Left colon (tissue), 2 donors: ENCODE data around the gene ABHD17C. TPM values are rescaled to one million over a fixed set of nuclear protein-coding genes. Genes with fewer than 3 reads are reported as not detected.
A peak's percentile ranks its signal among the peaks of the same experiment; 100 is the strongest.

ENCODE experiments used
- ATAC-seq: fragments of 200-7000 bp; cut with Tn5 transposase; one replicate; pipeline ENCODE4 v1.9.1; 2020; ENCODE audit warnings: mild to moderate bottlenecking, moderate library complexity
- DNase-seq, 2 donors: peaks; one replicate each; pipeline ENCODE4 v3.0.0-alpha.2; 2020
- intact Hi-C, 2 donors: fragments of 100-400 bp; cut with DNase I in 1 of 2; cut with micrococcal nuclease in 1 of 2; formaldehyde crosslinking; loops; one replicate each; pipeline versions ENCODE4 v1.11.2 to v1.14.0; 2022; cut with DNase I, micrococcal nuclease
- total RNA-seq, 2 donors: library from RNA; stranded (reverse); fragmentation: NEBNext Ultra II Directional; extraction: Animal tissue kit (Norgen Biotek cat#: 25700); gene quantifications; one replicate each; pipeline ENCODE4 v1.2.1, GENCODE V29; 2021
- donor health status: DM: no; HTN: no; CAD: no.
- donor health status: DM: yes; HTN: yes; CAD: no.

ABHD17C gene
- total RNA-seq, 2 donors from 2014 or later = 151 to 160 TPM

DNA sequence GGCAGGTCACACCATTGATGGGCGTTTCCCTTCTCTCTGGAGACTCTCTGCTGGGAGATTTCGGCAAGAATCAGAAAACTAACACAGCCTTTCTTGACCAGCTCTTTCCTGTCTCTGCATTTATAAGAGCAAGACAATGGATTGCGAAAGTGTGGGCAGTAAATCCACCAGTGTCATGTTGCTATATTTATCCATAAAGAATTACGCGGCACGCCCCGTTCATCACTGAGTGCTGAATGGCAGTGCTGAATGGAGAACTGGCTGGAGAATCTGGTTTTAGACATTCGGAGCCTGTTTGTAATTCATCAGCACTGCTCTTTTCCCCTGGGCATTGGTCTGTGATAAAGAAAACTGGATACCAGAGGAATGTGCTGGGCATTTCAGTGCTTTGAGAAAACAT is 82.0 kb downstream of the ABHD17C start:
- DNase-seq = peak; percentile 60 to 66
- intact Hi-C loops = loop anchor here in 1 of 2 donors (5.0 kb wide), 2 partner anchors 210 to 320 kb away; no protein-coding TSS in a partner anchor
- peak; percentile 68 for ATAC-seq

DNA sequence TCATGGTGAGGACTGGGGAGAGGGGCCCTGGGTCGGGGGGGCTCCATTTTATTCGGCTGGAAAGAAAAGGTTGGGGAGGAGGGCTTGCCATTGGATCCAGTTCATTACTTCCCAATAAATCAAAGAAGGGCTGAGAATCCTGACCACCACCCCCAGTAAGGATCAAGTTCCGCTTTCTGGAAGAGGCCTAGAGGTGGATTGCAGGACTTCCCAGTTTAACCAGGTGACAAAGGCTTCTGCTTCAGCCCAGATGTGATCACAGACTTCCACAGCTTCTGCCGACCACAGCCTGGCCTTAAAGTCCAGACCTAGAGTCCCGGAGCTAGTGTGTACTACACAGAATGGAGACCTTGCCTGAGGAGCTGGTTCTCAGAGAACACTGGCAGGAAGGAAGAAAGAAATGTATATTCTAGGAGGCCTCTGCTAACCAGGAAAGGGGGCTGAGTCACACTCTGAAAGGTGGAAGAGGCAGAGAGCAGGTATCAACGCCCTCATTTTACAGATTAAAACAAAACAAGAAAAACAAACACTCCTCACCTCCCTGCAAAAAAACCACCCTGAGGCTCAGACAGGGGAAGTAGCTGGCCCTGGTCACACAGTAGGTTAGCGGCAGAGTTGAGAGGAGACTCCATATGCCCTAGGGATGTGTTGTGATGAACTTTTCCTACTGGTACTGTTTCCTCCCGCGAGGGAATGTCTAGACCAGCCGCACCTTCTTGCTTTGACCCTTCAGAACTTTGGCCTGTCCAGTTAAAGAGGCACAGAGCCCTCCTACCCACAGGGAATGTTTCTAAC is 82.9 kb downstream of the ABHD17C start:
- DNase-seq (no peak), ATAC-seq (peak; percentile 7)
- intact Hi-C loops = loop anchor here in 1 of 2 donors (5.0 kb wide), 2 partner anchors 211 to 321 kb away; no protein-coding TSS in a partner anchor

DNA sequence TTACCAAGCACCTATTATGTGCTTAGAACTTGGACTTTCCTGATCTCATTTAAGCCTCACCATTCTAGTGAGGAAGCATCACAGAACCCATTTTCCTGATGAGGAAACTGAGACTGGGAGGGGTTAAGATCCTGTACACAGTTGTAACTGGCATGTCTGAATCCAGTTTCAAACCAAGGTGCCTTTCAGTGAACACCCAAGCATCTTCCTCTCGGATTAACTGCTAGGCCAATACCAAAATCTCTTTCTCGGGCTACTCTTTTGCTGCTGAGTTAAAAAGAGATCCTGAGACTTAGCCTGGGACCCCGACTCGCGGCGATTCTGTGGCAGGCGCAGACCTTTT is 83.5 kb downstream of the ABHD17C start:
- intact Hi-C loops = loop anchor here in 1 of 2 donors (5.0 kb wide), 2 partner anchors 211 to 321 kb away; no protein-coding TSS in a partner anchor
- no peak for ATAC-seq
- DNase-seq = no peak

DNA sequence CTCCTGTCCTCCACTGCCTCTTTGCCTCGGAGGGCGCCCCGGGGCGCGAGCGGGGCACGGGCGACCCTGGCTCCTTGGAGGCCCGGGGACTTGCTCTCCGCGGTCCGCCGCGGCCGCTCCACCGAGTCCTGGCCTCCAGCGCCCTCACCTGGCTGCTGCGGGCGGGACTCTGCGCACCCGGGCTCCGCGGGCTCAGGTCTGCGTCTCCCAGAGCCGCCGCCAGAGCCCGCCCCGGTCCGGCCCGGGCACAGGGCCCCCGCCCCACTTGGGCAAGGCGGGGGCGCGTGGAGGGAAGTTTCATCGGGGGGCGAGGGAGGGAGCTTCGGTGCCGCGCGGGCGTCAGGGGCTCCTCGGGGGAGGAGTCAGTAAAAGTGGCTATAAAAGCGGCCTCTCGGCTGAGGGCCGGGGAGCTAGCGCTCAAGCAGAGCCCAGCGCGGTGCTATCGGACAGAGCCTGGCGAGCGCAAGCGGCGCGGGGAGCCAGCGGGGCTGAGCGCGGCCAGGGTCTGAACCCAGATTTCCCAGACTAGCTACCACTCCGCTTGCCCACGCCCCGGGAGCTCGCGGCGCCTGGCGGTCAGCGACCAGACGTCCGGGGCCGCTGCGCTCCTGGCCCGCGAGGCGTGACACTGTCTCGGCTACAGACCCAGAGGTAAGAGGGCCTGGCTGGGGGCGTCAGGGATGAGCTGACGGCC is 84.0 kb downstream of the ABHD17C start, which contains the start of gene CEMIP:
Gene CEMIP, plus strand, starts transcription at position 407 of the 694 bp plus-strand sequence. CDS start 94,510 bp downstream, outside the sequence.
- ATAC-seq (peak; percentile 78), DNase-seq (peak; percentile 52 to 82)
- intact Hi-C loops = loop anchor here in 1 of 2 donors (5.0 kb wide), 2 partner anchors 212 to 322 kb away; no protein-coding TSS in a partner anchor

DNA sequence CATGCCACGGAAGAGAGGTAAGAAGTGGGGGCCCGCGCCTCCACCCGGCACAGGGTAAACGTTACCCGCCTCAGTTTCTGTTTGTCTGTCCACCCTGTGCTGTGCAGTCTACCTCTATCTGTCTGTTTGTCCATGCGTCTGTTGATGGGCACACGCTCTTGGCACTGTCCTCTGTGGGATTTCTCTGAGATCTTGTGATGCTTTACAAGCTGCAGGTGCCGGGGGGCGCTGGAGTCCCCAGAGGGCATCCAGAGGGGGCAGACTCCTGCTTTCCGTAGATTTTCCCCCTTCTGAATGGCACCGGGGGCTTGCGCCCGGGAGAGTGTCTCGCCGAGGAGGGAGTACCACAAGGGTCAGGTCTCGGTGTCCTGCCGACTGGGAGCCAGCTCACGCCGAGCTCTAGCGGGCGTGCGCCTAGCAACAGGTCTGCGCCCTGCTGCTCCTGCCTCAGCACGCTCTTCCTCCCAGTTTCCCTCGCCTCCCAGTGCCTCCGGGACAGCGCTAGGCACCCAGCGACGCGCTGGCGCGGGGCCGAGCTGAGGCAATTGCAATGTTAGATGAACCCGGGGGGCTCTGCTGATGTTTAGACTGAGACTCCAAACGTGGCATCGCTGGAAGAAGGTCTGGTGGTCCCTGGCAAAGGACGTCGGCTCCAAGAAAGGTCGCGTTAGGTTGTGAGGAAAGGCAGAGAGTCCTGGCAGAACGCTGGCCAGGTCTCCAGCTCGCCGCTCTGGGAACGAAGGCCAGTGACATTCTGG is 84.7 kb downstream of the ABHD17C start:
- DNase-seq (peak; percentile 29 to 41), ATAC-seq (peak; percentile 32)
- intact Hi-C loops = loop anchor here (5.0 to 10.0 kb wide), 4 partner anchors 185 to 325 kb away; no protein-coding TSS in a partner anchor

DNA sequence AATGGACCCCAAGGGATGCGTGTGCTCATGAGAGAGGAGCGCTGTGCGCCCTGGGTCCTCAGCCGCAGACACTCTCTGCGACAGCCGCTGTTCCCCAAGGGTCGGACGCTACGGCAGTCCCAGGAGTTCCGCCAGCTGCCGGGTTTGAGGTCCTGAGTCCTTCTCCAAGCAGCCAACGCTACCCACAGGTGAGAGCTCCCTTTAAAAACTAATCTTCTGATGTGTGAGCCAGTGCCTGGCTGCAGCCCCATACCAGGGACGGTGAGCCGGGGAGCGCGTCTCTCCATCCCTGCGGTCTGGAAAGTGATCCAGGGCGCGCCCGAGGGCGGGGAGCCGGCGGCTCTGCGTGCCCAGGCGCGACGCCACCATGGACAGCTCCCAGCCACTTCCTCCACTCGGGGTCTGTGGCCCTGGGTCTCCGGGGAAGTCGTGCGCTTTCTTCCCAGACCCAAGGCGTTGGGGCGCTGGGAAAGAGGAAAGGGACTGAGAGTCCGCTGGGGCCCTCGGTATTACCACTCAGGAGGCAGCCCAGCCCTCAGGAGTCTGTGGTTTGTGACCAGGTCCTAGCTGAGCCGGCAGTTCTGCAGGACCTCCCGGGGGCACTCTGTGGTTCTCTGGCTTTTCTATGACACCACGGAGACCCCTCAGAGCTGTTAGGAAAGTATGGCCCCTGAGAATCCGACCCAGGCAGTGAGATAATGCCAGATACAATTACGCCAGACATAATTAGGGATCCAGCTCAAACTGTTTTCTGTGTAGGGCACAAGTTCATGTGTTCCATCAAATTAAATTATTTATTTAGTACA is 85.5 kb downstream of the ABHD17C start:
- intact Hi-C loops = loop anchor here (10.0 kb wide), 2 partner anchors 184 to 326 kb away; no protein-coding TSS in a partner anchor
- ATAC-seq (peak; percentile 37), DNase-seq (peak; percentile 35 to 81)

DNA sequence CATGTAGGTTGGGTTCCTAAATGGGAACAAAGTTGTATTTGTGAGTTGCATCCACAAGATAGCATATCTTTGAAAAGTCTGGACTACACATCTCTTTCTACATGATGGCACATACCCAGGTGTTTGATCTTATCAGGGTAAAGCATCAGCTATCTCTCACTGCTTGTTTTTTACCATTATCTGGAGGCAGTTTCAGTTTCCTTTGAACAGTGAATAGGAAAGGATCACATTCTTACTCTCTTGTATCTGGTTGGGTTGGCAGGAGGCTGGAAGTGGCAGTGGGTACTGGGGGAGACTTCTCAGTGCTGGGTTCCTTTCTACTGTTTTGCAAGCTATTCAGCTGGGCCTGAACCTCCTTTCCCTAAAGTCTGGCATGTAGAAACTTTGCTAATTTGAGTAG is 88.2 kb downstream of the ABHD17C start:
- intact Hi-C loops = loop anchor here (10.0 kb wide), 2 partner anchors 182 to 328 kb away; no protein-coding TSS in a partner anchor
- DNase-seq (no peak), ATAC-seq (no peak)

DNA sequence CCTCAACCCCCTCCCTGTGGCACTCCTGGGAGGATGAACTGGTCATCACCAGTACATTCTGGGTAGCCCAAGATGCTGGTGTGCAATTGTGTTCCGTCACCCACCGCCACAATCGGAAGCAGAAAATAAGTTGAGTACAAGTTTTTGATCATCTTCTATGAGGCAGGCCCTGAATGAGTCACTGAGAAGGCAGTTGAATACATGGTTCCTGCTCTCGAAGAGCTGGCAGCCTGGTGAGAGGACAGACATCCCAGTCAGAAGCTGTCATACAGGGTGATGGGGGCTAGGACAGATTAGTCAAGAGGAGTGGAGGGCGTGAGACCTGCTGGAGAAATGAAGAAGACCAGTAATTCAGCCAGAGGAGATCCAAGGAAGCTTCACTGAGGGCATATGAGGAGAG is 90.2 kb downstream of the ABHD17C start:
- ATAC-seq (no peak), DNase-seq (no peak)
- intact Hi-C loops = loop anchor here (10.0 kb wide), 2 partner anchors 179 to 331 kb away; no protein-coding TSS in a partner anchor

DNA sequence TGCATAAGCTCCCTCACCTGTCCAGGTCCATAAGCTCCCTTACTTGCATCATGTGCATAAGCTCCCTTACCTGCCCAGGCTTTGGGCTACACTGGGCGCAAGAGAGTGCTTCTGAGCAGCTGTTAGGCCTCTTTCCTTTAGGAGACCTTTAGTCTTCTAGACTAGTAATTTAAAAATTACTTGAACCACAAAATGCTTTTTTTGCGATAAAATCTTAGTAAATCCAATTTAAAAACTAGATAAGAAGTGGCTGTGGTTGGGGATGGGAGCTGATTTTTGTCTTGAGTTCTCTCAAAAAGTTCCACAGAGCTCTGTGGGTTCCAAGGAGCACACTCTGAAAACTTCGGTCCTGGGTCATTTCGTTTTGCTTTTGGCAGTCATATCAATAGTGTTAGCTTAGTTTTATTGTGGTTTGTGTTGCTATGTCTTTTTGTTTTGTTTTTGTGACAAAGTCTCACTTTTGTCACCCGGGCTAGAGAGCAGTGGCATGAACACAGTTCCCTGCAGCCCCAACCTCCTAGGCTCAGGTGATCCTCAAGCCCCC is 90.8 kb downstream of the ABHD17C start:
- intact Hi-C loops = loop anchor here (10.0 kb wide), 2 partner anchors 179 to 331 kb away; no protein-coding TSS in a partner anchor
- no peak for ATAC-seq
- no peak for DNase-seq

DNA sequence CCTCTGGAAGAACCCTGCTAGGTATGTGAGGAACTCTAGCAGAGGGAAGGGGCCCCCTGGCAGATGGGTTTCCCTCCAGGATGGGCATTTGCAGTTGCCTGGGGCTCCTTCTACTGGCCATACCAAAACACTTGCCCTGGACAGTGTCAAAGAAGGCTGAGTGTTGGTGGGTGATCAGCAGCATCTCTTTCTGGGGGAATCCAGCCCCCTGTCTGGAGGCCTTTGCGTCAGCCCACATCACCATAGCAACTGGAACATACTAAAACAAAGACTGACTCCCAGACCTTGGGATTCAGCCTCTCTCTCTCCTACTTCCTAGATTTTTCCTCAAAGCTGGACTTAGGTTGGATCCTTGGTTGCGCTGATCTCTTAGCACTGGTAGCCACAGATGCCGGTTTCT is 92.2 kb downstream of the ABHD17C start:
- intact Hi-C loops = loop anchor here (10.0 kb wide), 2 partner anchors 177 to 333 kb away; no protein-coding TSS in a partner anchor
- ATAC-seq (no peak), DNase-seq (no peak)

DNA sequence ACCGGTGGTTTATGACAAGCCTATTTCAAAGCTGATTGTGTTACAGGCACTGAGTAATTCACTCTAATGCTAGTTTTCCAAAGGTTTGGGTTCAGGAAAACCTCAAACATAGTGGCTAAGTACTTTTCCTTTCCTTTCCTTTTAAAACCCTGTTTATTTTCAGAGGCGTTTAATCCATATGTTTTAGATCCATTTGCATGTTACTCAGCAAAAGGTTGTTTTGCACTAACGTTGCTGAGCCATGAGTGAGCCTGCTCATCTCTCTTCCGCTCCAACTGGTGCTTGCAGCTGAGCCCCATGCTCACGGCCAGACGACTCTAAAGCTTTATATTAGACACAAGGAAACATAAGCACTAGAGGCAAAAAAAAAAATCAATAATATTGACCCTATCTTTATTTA is 93.4 kb downstream of the ABHD17C start:
- intact Hi-C loops = loop anchor here (10.0 kb wide), 2 partner anchors 176 to 334 kb away; no protein-coding TSS in a partner anchor

DNA sequence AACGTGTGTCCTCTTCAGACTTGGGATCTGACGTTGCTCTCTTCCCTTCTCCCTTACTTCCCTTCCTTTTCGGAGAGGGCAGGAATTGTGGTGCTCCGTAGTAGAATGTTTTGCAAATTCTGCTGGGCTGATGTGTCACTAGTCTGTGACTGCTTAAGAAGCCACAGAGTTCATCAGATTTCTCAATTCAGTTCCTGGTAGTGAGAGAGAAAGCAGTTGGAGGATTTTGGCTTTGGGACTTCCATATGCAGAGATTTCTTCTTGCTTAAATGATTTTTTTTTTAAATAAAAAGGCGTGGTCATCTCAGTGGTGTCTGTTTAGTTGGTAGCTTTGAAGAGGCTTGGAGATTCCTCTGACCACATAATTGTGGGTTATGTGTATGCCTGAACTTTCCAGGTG is 94.2 kb downstream of the ABHD17C start:
- no peak for ATAC-seq
- intact Hi-C loops = loop anchor here (10.0 kb wide), 2 partner anchors 176 to 334 kb away; no protein-coding TSS in a partner anchor

More for the DNA sequence above, 93.4 kb downstream of the ABHD17C start:
- ATAC-seq (no peak), DNase-seq (no peak)

DNA sequence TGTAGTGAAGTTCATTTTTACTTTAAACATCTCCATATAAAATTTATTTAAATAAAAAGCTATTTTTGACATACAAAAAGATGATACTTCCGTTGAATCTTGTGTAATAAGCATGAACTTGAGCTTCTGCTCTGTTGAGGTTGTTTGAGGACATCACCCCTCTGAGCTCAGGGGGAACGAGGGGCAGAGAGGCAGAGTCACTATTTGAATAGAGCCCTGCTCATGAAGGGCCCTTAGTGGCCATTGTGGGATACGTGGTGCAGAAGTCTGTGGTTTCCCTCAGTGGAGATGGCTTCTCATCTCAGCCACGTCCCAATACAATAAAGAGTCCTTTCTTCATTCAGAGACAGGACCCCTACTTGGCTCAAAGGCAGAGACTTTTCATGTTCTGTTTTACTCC is 94.7 kb downstream of the ABHD17C start:
- DNase-seq = no peak
- intact Hi-C loops = loop anchor here (10.0 kb wide), 2 partner anchors 175 to 335 kb away; no protein-coding TSS in a partner anchor
- ATAC-seq = no peak

More for the DNA sequence above, 94.2 kb downstream of the ABHD17C start:
- no peak for DNase-seq

DNA sequence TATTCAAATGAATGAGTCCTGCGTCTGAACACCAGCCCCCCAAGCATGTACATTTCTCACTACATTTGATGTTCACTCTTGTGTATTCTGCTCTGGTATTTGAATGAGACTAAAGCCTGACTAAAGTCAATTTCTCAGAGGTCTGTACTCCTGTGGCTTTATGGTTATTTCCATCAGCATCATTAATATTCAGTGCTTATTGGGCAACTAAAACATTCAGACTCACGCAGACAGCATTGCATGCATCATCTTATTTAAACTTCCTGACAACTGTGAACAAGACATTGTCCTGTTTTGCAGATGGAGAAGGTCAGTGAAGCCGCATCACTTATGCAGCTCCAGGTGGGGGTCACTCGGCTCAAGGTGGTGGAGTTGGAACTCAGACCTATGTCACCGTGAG is 95.1 kb downstream of the ABHD17C start:
- intact Hi-C loops = no loop called here
- no peak for ATAC-seq
- no peak for DNase-seq

DNA sequence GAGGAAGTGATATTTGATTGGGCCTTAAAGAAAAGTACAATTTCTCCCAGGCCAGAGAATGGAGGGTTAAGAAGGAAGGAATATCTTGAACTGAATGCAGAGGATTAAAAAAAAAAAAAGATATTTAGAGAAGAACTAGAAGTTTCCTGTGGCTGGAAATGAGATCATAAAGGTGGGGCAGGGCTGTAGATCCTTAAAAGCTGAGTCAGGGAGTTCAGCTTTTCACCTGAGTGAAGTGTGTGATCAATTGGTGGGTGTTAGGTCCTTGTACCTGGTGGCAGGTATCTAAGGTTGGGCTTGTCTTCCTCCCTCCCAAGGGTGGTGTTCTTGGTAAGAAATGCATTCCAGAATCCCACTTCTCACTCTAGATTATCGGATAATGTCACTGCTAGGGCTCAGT is 95.9 kb downstream of the ABHD17C start:
- no peak for DNase-seq
- ATAC-seq = no peak
- intact Hi-C loops = no loop called here

DNA sequence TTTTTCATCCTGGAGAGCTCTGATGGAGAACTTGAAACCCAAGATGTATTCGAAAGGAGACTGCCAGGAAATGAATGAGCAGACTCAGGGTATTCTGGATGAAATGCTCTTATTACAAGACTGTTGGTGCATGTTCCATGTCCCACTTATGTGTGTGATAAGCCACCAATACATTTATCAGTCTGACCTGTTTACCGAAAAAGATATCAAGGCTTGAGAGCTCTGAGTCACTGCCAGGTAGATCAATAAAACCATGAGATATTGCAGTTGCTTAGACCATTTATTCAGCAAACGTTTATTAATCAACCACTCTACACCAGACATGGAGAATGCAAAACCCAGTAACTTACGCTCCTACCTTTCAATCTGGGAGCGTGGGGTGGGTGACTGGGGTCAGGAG is 101.3 kb downstream of the ABHD17C start:
- no peak for DNase-seq
- intact Hi-C loops = no loop called here
- ATAC-seq = no peak

DNA sequence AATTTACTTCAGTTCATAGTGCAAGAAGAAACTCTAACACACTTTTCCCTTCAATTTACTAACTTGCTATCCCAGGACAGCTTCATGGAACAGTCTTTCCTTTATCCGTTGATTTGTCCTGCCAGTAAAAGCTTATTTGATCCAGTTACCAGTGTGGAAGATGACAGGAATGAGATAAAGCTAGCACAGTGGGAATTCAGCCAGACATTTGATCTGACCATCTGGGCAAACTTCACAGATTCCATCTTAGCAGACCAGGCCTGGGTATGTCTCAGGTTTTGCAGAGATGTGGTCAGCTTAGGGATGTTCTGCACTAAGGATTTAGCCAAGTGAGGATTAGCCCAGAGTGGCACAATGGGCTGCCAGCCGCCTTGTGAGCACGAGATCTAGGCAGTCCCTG is 103.8 kb downstream of the ABHD17C start:
- DNase-seq = no peak
- no peak for ATAC-seq
- intact Hi-C loops = no loop called here
